Brain microvascular endothelial cell (primary cell): ENCODE measurements around the gene RBBP4.
"Not testable (repeated sequence)": the region's sequence is repeated elsewhere in the genome, so short reads cannot be mapped to it uniquely, and the experiment has no call there.

Experiments used
- DNase-seq: peaks from one replicate; pipeline ENCODE4 v3.0.0-alpha.2; 2020
- H3K27ac ChIP-seq: fragments of 250-450 bp; sonication (Bioruptor Pico); 2 replicates; pipeline ENCODE4 v1.5.1; 2020; ENCODE audit warnings: mild to moderate bottlenecking, moderate library complexity
- H3K27me3 ChIP-seq: fragments of 250-450 bp; sonication (Bioruptor Pico); replicated peaks from 2 replicates; pipeline ENCODE4 v1.5.1; 2020; ENCODE audit warnings: mild to moderate bottlenecking
- H3K36me3 ChIP-seq: fragments of 250-450 bp; sonication (Bioruptor Pico); replicated peaks from 2 replicates; pipeline ENCODE4 v1.5.1; 2020; ENCODE audit warnings: mild to moderate bottlenecking
- H3K4me3 ChIP-seq: 2 replicates; pipeline ENCODE4 v1.5.1; 2011; ENCODE audit warnings: low read depth, mild to moderate bottlenecking, control low read depth, low read length, moderate library complexity
- CTCF ChIP-seq: IDR thresholded peaks from 2 replicates; pipeline ENCODE4 v1.5.1; 2011; ENCODE audit warnings: low read depth, mild to moderate bottlenecking, moderate library complexity, low read length, control low read depth, inconsistent platforms; ENCODE audit errors: missing control alignments
- in situ Hi-C: cut with HindIII; loops from 2 replicates; pipeline ENCODE4 v1.10.0; 2017; ENCODE audit warnings: low sequenced_read_pairs, low pct_ligation_motif_present

Gene RBBP4

GRCh38 chr1:32693455-32694174 lies 42.6 kb downstream of the RBBP4 start:
- H3K4me3 ChIP-seq: no peak overlapping the region

GRCh38 chr1:32695098-32695904 lies 44.3 kb downstream of the RBBP4 start:
- Histone ChIP-seq H3K27me3 (no peaks in the 10 kb centered on the region), H3K36me3 (peaks cover 10% of the 10 kb centered on the region), H3K4me3 (no peak overlapping the region), H3K27ac (no peak overlapping the region)
- in situ Hi-C loops: no loop called here
- TF ChIP-seq CTCF: no peak
- DNase-seq: peak; percentile 39

More at GRCh38 chr1:32693455-32694174, 42.6 kb downstream of the RBBP4 start:
- in situ Hi-C loops: no loop called here
- H3K36me3 ChIP-seq: peaks cover 13% of the 10 kb centered on the region
- no peak for TF ChIP-seq CTCF
- DNase-seq: no peak
- H3K27me3 ChIP-seq: no peaks in the 10 kb centered on the region
- no peak overlapping the region for H3K27ac ChIP-seq

- in situ Hi-C loops: no loop called here
- no peak overlapping the region for H3K27ac ChIP-seq
- TF ChIP-seq CTCF: no peak
- no peaks in the 10 kb centered on the region for H3K27me3 ChIP-seq
- no peak overlapping the region for H3K4me3 ChIP-seq
- H3K36me3 ChIP-seq: peaks cover 10% of the 10 kb centered on the region
- no peak for DNase-seq
These were observed 45.0 kb downstream of the RBBP4 start for GRCh38 chr1:32696041-32696440.

GRCh38 chr1:32696996-32697395 lies 46.0 kb downstream of the RBBP4 start:
- H3K27me3 ChIP-seq, H3K27ac ChIP-seq, H3K4me3 ChIP-seq, in situ Hi-C loops, DNase-seq: not testable (repeated sequence)
- H3K36me3 ChIP-seq: peaks cover 10% of the 10 kb centered on the region

GRCh38 chr1:32701421-32701911 lies 50.5 kb downstream of the RBBP4 start:
- H3K27me3 ChIP-seq: no peaks in the 10 kb centered on the region
- TF ChIP-seq CTCF: no peak
- H3K4me3 ChIP-seq: peak overlapping the region; percentile 61
- no peak for DNase-seq
- no peaks in the 10 kb centered on the region for H3K36me3 ChIP-seq
- in situ Hi-C loops: no loop called here
- H3K27ac ChIP-seq: no peak overlapping the region

- peak overlapping the region; percentile 61 for H3K4me3 ChIP-seq
- in situ Hi-C loops: no loop called here
- no peaks in the 10 kb centered on the region for H3K27me3 ChIP-seq
- no peaks in the 10 kb centered on the region for H3K36me3 ChIP-seq
- peak overlapping the region; percentile 92 for H3K27ac ChIP-seq
- no peak for TF ChIP-seq CTCF
- peak; percentile 11 for DNase-seq
These were observed 51.1 kb downstream of the RBBP4 start for GRCh38 chr1:32701951-32702598.
